Osteoblast (primary cell): ENCODE data around the gene SRRT. TPM values are rescaled to one million over a fixed set of nuclear protein-coding genes. Genes with fewer than 3 reads are reported as not detected.
A peak's percentile ranks its signal among the peaks of the same experiment; 100 is the strongest.

Experiments used
- DNase-seq: peaks from one replicate; pipeline ENCODE4 v3.0.0; 2011; ENCODE audit warnings: low spot score, mixed read lengths; ENCODE audit not compliant: insufficient read length; ENCODE audit errors: missing footprints
- H2AFZ ChIP-seq: 2 replicates; pipeline ENCODE4 v1.6.0; 2011; ENCODE audit warnings: mild to moderate bottlenecking, low read length
- H3K27ac ChIP-seq: 2 replicates; pipeline ENCODE4 v1.5.1; 2011; ENCODE audit warnings: mild to moderate bottlenecking, low read depth, low read length, moderate library complexity
- H3K27me3 ChIP-seq: 2 replicates; pipeline ENCODE4 v1.6.0; 2012; ENCODE audit warnings: mild to moderate bottlenecking, control low read depth, inconsistent platforms, low read length, moderate library complexity; ENCODE audit not compliant: insufficient read depth
- H3K36me3 ChIP-seq: 2 replicates; pipeline ENCODE4 v1.5.1; 2011; ENCODE audit warnings: mild to moderate bottlenecking, low read length, control low read depth, moderate library complexity; ENCODE audit not compliant: insufficient read depth
- H3K4me1 ChIP-seq: 2 replicates; pipeline ENCODE4 v1.5.1; 2011; ENCODE audit warnings: mild to moderate bottlenecking, low read length, control low read depth, moderate library complexity; ENCODE audit not compliant: insufficient read depth
- H3K4me2 ChIP-seq: 2 replicates; pipeline ENCODE4 v1.6.0; 2011; ENCODE audit warnings: mild to moderate bottlenecking, low read length; ENCODE audit not compliant: insufficient read depth
- H3K4me3 ChIP-seq: fragments of 200-600 bp; sonication (generic); 3 replicates; pipeline ENCODE4 v1.5.1; 2012; ENCODE audit warnings: mild to moderate bottlenecking, low read length, inconsistent platforms; ENCODE audit not compliant: insufficient read depth
- H3K79me2 ChIP-seq: 2 replicates; pipeline ENCODE4 v1.6.0; 2012; ENCODE audit warnings: mild to moderate bottlenecking, low read length, control low read depth, inconsistent platforms; ENCODE audit not compliant: insufficient read depth
- H3K9me3 ChIP-seq: 2 replicates; pipeline ENCODE4 v1.5.1; 2011; ENCODE audit warnings: low read depth, low read length, control low read depth
- H4K20me1 ChIP-seq: 2 replicates; pipeline ENCODE4 v1.6.0; 2012; ENCODE audit warnings: mild to moderate bottlenecking, low read length, control low read depth; ENCODE audit not compliant: insufficient read depth
- CTCF ChIP-seq: IDR thresholded peaks from 2 replicates; pipeline ENCODE4 v1.5.1; 2011; ENCODE audit warnings: mild to moderate bottlenecking, low read depth, low read length, moderate library complexity; ENCODE audit errors: extremely low read depth
- total RNA-seq: library from RNA; depleted of rRNA; stranded (reverse); fragments of >200 nt; gene quantifications from 2 replicates; pipeline ENCODE4 v1.2.3, GENCODE V29; 2012

The SRRT gene
- total RNA-seq, 1 donor, result 42.0 TPM

GRCh38 chr7:100885440-100886141, 10.7 kb downstream of the SRRT start:
- Histone ChIP-seq H3K4me3 (no peak overlapping the region), H4K20me1 (peaks cover 19% of the 10 kb centered on the region), H3K27me3 (no peaks in the 10 kb centered on the region), H3K36me3 (peaks cover 80% of the 10 kb centered on the region), H2AFZ (no peak overlapping the region), H3K79me2 (peaks cover 71% of the 10 kb centered on the region), H3K4me1 (peaks cover 18% of the 10 kb centered on the region), H3K4me2 (no peak overlapping the region), H3K9me3 (no peaks in the 10 kb centered on the region), H3K27ac (no peak overlapping the region)
- DNase-seq, result peak; percentile 72
- no peak for TF ChIP-seq CTCF

- no peak for TF ChIP-seq CTCF
- no peak overlapping the region for H3K4me2 ChIP-seq
- peaks cover 64% of the 10 kb centered on the region for H3K79me2 ChIP-seq
- H3K4me1 ChIP-seq, result peaks cover 22% of the 10 kb centered on the region
- no peaks in the 10 kb centered on the region for H3K27me3 ChIP-seq
- H4K20me1 ChIP-seq, result peaks cover 15% of the 10 kb centered on the region
- peaks cover 73% of the 10 kb centered on the region for H3K36me3 ChIP-seq
- no peak overlapping the region for H2AFZ ChIP-seq
- no peaks in the 10 kb centered on the region for H3K9me3 ChIP-seq
- H3K4me3 ChIP-seq, result no peak overlapping the region
- H3K27ac ChIP-seq, result no peak overlapping the region
- peak; percentile 74 for DNase-seq
Measured at GRCh38 chr7:100886142-100886935, 11.4 kb downstream of the SRRT start.

GRCh38 chr7:100886936-100887515, 12.1 kb downstream of the SRRT start:
- no peak for TF ChIP-seq CTCF
- H3K36me3 ChIP-seq, result peaks cover 67% of the 10 kb centered on the region

More at GRCh38 chr7:100886936-100887515, 12.1 kb downstream of the SRRT start:
- Histone ChIP-seq H3K27me3 (no peaks in the 10 kb centered on the region), H3K4me1 (peaks cover 22% of the 10 kb centered on the region), H2AFZ (no peak overlapping the region), H4K20me1 (peaks cover 10% of the 10 kb centered on the region), H3K4me3 (no peak overlapping the region), H3K9me3 (no peaks in the 10 kb centered on the region), H3K27ac (no peak overlapping the region), H3K79me2 (peaks cover 58% of the 10 kb centered on the region), H3K4me2 (no peak overlapping the region)
- peak; percentile 42 for DNase-seq
